Measurements from ENCODE around the gene SLC10A3.

DNA sequence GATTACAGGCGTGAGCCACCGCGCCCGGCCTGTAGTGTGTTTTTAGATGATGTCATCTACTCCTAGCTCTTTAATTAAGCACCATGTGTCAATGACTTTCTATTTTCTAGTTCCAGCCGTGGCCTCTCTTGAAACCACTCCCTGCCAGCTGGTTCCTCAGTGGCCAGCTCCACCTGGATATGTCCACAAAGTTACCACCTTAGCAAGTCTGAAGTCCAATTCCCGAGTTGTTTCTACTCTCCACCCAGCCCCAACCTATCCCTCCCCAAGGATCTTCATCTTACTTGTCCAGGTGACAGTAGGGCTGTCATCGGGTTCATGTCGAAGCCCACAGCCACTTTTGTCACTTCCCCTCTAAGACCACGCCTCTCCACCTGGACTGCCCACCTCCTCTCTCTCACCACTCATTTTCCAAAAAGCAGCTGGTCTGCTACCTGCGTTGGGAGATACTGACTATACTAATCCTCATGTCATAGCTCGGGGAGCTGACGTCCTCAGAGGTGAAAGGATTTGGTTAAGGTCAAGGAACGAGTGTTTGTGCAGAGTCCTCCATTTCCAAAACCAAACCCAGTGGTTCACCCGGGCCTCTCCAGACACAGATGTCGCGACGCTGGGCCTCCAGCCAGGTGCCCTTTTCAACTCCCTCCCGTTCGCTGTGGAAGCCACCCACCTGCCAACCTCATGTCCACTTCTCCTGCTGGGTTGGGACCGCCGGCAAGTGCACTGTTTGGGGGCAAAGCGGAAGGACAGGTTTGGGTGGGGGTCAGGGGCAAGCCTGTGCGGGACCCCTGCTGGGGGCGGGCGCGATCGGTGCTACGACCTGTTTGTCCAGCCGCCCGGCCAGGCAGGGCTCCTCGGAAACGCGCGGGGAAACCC, 24.9 kb upstream of the SLC10A3 start:
- TF ChIP-seq YY1 (IDR thresholded peaks at IDR 0.05; ENCODE audit: low read depth) = no peak
- TF ChIP-seq TCF12 (IDR thresholded peaks at IDR 0.05; ENCODE audit: low read depth) = no peak
- TF ChIP-seq MAX (IDR thresholded peaks at IDR 0.05) = no peak
- no peak for TF ChIP-seq RAD21 (IDR thresholded peaks at IDR 0.05; ENCODE audit: low read depth)
- no peak for TF ChIP-seq TAF1 (IDR thresholded peaks at IDR 0.05; ENCODE audit: low read depth)
- no peak for TF ChIP-seq EGR1 (IDR thresholded peaks at IDR 0.05)
- TF ChIP-seq FOXM1 (IDR thresholded peaks at IDR 0.05; ENCODE audit: borderline replicate concordance, low read depth) = no peak
- TF ChIP-seq CEBPB (IDR thresholded peaks at IDR 0.05) = no peak
- TF ChIP-seq, protein P1, sequence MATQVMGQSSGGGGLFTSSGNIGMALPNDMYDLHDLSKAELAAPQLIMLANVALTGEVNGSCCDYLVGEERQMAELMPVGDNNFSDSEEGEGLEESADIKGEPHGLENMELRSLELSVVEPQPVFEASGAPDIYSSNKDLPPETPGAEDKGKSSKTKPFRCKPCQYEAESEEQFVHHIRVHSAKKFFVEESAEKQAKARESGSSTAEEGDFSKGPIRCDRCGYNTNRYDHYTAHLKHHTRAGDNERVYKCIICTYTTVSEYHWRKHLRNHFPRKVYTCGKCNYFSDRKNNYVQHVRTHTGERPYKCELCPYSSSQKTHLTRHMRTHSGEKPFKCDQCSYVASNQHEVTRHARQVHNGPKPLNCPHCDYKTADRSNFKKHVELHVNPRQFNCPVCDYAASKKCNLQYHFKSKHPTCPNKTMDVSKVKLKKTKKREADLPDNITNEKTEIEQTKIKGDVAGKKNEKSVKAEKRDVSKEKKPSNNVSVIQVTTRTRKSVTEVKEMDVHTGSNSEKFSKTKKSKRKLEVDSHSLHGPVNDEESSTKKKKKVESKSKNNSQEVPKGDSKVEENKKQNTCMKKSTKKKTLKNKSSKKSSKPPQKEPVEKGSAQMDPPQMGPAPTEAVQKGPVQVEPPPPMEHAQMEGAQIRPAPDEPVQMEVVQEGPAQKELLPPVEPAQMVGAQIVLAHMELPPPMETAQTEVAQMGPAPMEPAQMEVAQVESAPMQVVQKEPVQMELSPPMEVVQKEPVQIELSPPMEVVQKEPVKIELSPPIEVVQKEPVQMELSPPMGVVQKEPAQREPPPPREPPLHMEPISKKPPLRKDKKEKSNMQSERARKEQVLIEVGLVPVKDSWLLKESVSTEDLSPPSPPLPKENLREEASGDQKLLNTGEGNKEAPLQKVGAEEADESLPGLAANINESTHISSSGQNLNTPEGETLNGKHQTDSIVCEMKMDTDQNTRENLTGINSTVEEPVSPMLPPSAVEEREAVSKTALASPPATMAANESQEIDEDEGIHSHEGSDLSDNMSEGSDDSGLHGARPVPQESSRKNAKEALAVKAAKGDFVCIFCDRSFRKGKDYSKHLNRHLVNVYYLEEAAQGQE (IDR thresholded peaks at IDR 0.05; ENCODE audit: low read depth) = no peak
- no peak for TF ChIP-seq EP300 (IDR thresholded peaks at IDR 0.05; ENCODE audit: borderline replicate concordance)
- no peak for TF ChIP-seq CREB1 (IDR thresholded peaks at IDR 0.05; ENCODE audit: low read depth)
- TF ChIP-seq USF1 (IDR thresholded peaks at IDR 0.05) = no peak
- no peak for TF ChIP-seq TEAD4 (IDR thresholded peaks at IDR 0.05)

Data from Ishikawa (cell line).